Midbrain (tissue), 1 donor: ENCODE measurements around the gene GGCX.

Source experiments
- DNase-seq: peaks from one replicate; lab custom pipeline; 2025; lab: John Stamatoyannopoulos, UW

GGCX gene

DNA sequence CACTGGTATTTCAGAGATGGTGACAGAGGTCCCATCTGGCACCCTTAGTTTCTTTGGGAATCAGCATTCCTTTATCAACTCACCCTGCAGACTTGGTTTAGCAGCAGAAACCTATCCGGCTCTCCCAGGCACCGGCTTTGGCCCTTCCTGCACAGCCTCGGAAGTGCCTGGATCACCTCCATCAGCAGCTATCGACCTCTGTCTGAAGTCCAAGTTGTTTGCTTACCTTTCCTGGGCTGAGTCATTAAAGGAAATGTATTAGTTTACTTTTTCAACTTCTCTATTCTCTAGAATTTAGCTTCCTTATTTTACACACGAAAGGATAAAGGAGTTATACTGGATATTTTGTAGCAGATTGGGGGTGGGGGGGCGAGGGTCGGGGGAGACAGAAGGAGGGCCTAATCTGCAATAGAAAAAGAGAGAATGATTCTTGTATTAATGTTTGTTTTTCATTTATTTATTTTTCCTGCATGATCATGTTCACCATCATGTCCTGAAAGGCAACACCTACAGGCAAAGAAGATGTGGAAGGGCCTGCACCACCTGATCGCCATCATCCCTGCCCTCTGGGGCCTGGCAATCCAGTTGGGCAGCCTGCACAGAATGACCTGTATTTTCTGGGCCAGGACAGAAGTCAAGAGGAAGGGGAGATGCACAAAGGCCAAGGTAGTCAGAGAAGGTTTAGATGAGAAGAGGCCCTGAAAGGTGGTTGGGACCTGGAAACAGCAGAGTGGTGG, 44.5 kb downstream of the GGCX start:
- DNase-seq: no peak

DNA sequence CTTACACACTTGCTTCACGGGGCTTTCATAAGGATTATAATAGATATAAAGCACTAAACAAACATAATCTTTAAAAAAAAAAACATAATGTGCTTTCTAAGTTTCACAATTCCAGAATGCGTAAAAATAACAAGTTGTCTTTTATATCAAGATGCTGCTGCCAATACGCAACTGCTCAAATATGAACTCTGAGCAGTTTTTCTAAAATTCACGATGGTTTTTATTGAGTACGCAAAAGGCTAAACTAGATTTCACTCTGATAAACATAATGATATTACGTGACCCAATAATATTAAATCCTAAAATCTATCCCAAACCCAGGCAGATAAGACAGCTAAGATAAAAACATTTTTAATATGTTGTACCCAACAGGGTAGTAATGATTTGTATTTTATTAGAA, 47.0 kb downstream of the GGCX start:
- no peak for DNase-seq

DNA sequence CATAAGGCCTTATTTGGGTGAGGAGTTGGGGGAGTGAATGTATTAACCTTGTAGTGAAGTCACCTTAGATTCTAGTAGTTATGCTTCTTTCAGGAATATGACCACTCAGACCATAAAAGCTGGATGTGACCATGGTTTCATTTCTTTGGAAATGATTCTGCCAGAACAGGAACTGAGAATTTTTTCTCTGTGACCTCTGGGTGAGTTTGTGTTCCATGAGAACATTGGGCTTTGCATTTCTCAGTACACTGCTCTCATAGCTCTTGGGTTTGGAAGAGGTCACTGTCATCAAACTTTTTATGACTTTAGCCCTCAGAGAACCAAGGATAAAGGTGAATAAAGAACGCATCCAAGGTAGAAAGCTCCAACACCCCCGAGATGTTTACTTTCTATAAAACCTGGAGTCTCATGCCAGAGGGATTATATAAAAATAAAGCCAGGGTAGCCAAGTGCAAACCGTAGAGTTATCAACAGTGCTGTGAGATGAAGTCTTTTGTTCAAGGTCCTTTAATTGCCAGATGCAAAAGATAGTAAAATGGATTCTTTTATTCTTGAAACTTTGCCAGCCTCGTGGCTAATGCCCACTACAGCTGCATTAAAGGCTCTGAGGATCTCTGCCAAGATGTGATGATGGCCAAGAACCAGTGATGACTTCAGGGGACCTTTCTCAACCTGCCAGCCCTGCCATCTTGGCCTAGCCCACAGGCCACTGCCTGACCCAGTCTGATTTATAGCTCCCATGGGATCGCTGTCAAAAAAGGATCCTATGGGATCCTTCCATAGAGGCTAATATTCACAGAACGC, 50.1 kb downstream of the GGCX start:
- no peak for DNase-seq

DNA sequence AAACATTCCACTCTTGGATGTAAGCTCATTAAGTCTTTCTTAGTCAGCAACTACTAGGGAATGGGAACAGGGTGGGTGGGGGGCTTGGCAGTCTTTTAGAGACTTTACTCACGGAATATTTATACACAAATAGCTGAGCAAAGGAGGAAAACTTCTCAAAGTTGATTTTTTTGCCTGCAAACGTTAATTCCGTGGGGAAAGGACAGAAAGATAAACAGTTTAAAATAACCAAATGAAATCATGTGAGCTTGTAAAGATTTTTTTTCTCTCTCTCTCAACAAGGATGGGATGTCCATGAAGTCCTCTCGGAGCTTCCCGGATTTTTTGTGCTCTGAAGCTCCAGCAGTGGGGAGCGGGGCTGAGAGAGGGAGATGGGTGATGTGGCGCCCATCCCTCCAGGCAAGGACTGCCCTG, 54.5 kb downstream of the GGCX start:
- no peak for DNase-seq

DNA sequence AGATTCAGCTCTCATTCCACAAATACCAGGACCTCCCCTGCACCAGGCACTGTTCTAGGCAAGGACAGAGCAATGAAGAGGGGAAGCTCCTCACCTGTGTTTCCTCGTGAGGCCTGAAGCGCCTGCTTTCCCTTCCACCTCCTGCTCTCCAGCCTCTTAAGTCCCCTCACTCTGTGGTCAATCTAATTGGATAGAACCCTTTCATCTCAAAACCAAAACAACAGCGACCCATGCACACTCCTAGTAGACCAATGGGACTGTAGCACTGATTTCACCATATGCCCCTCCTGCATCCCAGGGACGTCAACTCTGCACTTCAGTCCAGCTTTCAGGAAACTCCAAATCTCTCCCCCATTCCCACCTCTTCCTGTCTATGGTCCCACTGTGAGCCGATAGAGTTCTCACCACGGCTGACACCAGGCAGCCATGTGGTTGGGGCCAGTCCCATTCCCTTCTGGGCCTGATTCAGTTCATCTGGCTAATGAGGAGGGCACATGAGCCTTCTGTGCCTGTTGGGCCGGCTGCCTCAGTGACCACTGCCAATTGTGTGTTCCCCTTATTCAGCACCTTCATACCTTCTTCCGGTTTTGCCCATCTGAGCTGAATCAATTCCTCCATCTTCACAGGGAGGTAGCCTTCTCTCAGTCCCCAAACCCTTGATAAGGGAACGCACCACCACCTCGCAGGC, 55.6 kb downstream of the GGCX start:
- no peak for DNase-seq

DNA sequence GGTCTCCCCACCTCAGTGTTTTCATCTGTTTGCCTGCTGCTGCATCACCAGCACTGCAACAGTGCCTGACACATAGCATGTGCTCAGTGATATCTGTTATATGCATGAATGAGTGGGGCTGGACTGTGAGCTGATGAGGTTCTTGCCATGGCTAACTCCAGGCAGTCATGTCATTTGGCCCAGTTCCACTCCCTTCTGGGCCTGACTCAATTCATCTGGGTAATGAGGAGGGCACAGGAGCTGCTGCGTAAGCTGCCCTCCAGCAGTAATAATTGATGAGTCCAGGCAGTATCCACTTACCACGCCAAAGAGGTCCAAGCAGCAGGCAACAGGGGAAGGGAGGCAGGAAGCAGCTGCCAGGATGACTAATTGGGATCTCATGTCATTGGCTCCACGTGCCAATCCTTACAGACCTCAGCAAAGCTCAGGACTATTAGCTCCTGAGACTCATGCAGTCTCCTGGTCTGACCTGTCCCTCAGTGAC, 56.5 kb downstream of the GGCX start:
- no peak for DNase-seq

DNA sequence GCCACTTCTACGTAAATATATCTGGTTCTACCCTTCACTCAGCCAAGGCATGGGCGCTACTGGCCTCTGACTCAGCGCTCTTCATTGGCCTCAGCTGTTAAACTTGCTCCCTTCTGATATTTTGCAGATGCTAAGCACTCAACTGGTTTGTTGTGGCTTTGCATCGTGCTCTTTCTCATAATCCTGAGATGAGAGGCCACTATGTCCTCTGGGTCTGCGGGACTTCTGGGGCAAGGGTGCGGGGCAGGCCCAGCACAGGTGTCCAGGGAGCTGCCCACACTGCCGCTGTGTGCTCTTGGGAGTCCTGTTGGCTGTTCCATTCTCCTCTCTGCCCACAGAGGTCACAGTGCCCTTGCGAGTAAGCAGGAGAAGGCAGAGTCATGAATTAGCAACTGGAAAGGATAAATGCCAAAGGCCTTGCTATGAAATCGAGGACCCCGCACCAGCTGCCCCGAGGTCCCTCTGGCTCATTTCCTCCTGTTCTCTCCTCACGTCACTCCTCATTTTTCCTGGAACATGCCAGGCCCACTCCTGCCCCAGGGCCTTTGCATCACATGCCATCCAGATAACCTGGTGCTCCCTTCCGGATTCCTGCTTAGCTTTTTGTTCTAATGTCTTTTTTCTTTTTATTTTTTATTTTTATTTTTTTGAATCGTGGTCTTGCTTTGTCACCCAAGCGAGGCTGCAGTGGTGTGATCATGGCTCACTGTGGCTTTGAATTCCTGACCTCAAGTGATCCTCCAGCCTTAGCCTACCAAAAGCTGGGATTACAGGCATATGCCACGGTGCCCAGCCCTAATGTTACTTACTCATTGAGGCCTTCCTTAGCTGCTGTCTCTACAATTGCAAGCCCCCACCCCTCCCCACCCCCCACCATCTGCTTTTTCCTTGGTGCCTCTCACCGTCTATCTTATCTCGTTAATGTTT, 57.2 kb downstream of the GGCX start:
- no peak for DNase-seq

DNA sequence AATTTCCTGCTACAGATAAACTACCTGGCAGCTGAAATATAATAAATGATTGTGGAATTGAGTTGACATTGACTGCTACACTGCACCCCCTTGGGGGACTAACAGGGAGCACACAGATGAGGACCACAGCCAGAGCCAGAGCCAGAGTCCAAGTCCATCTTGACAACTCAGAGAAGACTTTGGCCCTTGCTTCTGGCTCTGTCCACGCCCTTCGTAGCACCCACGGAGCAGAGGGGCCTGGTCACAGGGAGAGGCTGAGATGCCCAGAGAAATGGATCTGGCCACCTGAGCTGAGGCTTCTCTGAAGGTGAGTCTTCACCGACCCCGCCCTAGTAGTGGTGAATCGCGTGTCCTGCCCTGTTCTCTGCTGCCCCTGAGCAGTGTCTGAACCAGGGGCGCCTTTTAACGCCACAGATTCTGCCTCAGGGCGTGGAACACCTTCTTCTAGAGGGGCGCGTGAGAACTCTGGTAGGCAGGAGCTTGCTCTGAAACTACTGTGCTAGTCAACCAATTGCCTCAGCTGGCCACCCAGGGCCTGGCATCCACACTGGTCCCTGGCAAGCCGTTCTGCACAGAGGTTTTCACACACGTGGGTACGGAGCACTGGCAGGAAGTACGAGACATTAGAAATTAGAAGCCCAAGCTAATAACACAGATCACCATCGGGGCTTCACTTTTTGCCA, 58.0 kb downstream of the GGCX start:
- peak; percentile 19 for DNase-seq

DNA sequence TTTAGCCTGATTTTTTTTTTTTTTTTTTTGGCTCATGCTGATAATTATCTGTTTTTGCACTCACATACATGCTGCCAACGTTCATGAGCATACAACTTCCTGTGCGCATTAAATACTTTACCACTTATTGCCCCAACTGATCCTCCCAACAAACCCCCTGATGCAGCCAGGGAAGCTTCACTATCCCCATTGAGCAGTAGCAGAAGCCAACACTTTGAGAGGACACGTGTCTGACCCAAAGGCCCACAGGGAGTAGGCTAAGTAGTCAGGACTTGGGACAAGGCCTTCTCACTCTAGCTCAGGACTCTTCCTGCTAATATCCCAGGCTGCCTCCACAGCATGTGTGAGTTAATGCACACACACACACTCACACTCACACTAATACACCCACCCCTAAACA, 58.6 kb downstream of the GGCX start:
- DNase-seq: no peak

DNA sequence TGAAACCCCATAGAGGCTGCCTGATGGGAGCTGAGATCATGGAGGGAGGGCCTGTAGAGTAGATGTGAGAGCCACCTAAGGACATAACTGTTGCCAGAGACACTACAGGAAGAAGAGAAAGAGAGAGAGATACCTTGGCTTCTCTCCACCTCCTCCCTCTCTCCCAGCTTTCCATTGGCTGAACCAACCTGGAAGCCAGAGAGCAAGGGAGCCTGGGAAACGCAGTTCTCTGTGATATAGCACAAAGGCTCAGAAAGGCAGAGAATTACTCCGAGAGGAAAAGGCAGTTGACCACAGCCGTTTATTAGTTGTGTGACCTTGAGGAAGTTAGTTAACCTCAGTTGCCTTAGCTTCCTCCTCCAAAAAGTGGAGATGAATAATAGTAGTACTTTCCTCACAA, 60.0 kb downstream of the GGCX start:
- no peak for DNase-seq

DNA sequence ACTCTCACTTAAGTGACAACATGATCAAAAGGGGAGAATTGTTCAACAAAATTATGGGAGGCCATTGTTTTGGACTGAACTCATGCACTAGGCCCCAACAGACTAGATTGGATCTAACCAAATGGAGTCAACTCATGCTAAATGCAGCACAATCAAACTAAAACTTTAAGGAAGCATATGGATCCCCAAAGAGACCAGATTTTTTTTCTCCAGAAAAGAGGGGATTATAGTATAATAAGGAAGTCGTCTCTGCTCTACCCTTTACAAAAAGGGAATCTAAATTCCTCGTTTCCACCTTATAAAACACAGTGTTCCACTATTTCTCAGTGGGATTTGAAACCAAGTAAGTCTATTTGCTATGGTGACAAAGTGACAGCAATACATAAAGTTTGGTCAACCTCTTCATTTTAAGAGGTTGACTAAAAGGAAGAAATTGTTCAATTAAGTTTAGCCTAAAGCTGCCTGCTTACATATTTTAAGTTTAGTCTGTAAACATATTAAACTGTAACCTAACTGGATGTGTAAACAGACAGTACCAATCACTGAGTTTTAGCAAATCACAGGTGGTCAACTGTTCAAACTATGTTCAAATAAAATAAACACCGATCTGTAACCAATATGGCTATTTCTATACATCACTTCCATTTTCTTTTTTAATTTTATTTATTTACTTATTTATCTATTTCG, 63.2 kb downstream of the GGCX start:
- DNase-seq: no peak

DNA sequence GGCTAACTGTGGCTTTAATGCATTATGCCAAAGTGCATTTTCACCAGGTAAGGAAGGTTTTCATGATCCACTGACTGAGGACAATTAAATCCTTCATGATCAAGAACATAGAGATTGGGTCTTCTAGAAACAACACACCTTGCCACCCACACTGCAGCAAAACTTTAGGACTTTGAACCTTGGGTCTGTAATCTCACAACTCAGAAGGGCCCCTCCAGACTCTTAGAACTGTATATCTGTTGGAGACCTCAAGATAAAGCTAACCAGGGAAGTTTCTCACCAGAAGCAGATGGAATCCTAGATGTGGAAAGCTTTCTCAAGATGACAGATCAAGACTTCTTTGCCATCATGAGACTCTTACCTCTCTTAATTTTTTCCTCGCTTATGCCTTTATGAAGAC, 64.9 kb downstream of the GGCX start:
- DNase-seq: no peak
